ENCODE measurements around the gene KRTAP10-9.
"Not testable (repeated sequence)": the region's sequence is repeated elsewhere in the genome, so short reads cannot be mapped to it uniquely, and the experiment has no call there.

The KRTAP10-9 gene

DNA sequence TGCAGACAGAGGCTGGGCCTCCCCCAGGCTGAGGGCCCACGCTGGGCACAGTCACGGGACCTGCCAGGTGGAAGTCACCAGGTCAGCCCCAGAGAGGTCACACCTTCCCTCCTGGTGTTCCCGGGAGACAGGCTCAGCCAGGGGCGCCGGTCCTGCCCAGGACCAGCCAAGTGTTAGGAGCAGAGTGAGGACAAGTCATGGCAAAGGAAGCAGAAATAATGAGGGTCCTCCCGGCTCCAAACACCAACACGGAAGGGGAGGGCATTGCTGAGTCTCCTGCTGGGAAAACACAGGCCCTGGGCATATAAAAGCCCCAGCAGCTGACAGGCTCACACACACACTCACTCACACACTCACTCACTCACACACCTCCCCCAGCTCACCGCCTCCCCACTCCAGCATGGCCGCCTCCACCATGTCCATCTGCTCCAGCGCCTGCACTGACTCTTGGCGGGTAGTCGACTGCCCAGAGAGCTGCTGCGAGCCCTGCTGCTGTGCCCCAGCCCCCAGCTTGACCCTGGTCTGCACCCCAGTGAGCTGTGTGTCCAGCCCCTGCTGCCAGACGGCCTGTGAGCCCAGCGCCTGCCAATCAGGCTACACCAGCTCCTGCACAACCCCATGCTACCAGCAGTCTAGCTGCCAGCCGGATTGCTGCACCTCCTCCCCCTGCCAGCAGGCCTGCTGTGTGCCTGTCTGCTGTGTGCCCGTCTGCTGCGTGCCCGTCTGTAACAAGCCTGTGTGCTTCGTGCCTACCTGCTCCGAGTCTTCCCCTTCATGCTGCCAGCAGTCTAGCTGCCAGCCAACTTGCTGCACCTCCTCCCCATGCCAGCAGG lies 10.3 kb downstream of the KRTAP10-9 start, which contains the start of gene KRTAP10-10:
Gene KRTAP10-10 (plus strand): TSS at position 339 of the 833 bp plus-strand sequence. CDS start 62 bp downstream, at position 401.
- Mint-ChIP-seq H3K9me3 (ENCODE audit: low read depth) (peaks cover 11% of the 10 kb centered on the region), H3K4me3 (no peak within 1 kb of the TSS), H3K27ac (no peak within 1 kb of the TSS), H3K27me3 (no peaks in the 10 kb centered on the region), H3K4me1 (ENCODE audit: low read depth) (no peaks in the 10 kb centered on the region), H3K36me3 (peaks cover 12% of the 10 kb centered on the region)

DNA sequence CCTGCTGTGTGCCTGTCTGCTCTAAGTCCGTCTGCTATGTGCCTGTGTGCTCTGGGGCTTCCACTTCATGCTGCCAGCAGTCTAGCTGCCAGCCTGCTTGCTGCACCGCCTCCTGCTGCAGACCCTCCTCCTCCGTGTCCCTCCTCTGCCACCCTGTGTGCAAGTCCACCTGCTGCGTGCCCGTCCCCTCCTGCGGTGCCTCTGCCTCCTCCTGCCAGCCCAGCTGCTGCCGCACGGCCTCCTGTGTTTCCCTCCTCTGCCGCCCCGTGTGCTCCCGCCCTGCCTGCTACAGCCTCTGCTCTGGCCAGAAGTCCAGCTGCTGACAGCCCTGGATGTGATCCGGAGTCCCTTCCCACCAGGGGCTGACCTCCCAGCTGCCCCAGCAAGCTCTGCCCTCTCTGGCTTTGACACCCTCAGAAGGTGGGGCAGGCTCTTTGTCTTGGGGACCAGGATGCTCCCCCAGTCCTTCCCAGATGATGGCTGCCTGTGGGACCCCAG lies 11.0 kb downstream of the KRTAP10-9 start:
- H3K4me3 Mint-ChIP-seq; H3K4me1 Mint-ChIP-seq (ENCODE audit: low read depth); H3K27ac Mint-ChIP-seq; H3K27me3 Mint-ChIP-seq; H3K9me3 Mint-ChIP-seq (ENCODE audit: low read depth): not testable (repeated sequence)
- peaks cover 11% of the 10 kb centered on the region for H3K36me3 Mint-ChIP-seq

DNA sequence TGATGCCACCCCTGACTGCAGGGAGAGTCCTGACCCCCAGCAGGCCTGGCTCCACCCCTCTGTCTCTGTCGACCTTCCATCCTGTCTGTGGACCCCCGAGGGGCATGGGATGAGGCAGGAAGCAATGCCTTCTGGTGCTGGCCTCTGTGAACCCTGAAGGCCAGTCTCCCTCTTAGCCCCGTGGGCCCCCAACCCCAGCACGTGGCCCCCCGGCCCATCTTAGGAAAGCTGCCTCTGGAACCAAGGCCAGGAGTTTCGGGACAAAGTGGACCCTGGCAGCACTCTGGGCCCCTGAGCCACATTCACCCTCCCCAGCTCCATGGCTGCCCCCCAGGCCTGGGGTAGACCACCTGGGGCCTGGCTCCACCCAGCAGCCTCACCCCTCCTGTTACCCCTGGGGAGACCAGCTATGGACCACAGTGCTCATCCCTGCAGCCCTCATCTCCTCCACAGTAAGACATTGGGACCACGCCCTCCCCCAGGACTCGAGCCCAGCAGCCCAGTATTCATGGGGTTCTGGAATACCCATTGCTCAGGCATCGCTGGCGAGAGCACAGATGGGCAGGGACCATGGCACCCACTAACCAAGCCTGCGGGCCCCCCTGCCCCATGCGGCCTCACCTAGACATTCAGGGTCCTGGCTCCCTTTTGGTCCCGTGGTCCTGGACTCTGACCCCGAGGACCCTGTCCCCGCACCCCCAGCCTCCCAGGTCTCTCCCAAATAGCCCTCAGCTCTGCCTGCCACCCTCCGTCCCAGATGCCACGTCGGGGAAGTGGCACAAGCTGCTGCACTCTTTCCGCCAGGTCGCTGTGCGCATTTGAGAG lies 11.8 kb downstream of the KRTAP10-9 start:
- Mint-ChIP-seq H3K9me3 (ENCODE audit: low read depth) (peaks cover 15% of the 10 kb centered on the region), H3K36me3 (peaks cover 12% of the 10 kb centered on the region)
- H3K27ac Mint-ChIP-seq; H3K27me3 Mint-ChIP-seq; H3K4me3 Mint-ChIP-seq; H3K4me1 Mint-ChIP-seq (ENCODE audit: low read depth): not testable (repeated sequence)

DNA sequence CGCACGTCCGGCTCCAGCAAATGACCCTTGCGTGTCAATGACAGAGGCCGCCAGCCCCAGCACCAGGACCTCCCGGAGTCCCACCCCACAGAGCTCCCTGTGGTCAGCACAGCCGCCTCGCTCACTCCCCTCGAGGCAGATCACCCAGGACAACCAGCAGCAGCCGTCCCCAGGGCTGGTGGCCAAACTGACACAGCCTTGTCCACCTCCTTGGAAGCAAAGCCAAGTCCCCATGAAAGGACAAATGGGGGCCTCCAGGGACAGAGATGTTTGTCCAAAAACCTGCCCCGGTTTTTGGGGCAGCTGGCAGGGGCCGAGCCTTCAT lies 12.4 kb downstream of the KRTAP10-9 start:
- Mint-ChIP-seq H3K27me3 (no peaks in the 10 kb centered on the region), H3K36me3 (peaks cover 12% of the 10 kb centered on the region), H3K4me1 (ENCODE audit: low read depth) (no peaks in the 10 kb centered on the region), H3K4me3 (no peak overlapping the region), H3K9me3 (ENCODE audit: low read depth) (peaks cover 19% of the 10 kb centered on the region), H3K27ac (no peak overlapping the region)

DNA sequence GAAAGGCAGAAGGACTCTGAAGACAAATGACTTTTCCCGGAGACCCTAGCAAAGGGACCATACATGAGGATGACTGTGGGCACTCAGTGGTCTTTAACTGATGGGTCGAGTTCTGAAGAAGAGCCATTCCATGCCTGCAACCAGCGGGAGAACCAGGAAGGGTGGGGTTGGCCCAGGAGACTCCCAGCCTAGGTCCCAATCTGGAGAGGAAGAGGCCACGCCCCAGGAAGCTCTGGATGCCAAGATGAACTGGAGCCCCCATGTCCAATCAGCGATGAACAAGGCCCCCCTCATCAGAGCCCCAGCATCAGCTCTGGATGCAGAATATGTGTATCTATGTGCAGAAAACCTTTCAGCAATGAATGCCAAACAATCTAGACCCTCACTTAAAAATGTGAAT lies 13.9 kb downstream of the KRTAP10-9 start:
- no peaks in the 10 kb centered on the region for H3K27me3 Mint-ChIP-seq
- peaks cover 18% of the 10 kb centered on the region for H3K36me3 Mint-ChIP-seq
- H3K27ac Mint-ChIP-seq: no peak overlapping the region
- H3K4me3 Mint-ChIP-seq: no peak overlapping the region
- H3K4me1 Mint-ChIP-seq (ENCODE audit: low read depth): peaks cover 1% of the 10 kb centered on the region
- H3K9me3 Mint-ChIP-seq (ENCODE audit: low read depth): peaks cover 27% of the 10 kb centered on the region

DNA sequence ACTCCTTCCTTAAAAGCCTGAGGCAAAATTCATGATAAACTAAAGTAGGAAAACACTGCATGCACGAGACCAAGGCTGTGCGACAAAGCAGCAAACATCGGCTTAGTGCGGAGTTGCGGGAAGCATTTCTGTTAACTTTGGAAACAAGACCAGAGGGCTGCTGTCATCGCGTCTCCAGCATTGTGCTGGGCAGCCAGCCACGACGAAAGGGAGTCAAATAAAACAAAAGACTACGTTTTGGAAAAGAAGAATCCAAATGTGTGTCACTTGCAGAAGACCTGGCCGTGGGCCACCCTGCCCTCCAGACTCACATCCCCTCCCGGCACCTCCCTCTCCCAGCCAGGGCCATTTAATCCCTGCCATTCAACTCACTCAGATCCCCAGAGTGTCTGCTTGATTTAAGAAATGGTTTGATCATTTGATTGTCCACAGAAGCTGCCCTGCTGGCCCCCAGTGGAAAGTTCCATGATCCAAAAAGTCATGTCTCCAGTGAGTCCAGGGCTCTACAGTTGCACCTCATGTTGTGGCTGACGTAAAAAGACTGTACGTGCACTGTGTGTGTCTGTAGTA lies 16.9 kb downstream of the KRTAP10-9 start:
- H3K27ac Mint-ChIP-seq: no peak overlapping the region
- H3K36me3 Mint-ChIP-seq: peaks cover 18% of the 10 kb centered on the region
- peaks cover 27% of the 10 kb centered on the region for H3K9me3 Mint-ChIP-seq (ENCODE audit: low read depth)
- H3K4me1 Mint-ChIP-seq (ENCODE audit: low read depth): peaks cover 9% of the 10 kb centered on the region
- no peaks in the 10 kb centered on the region for H3K27me3 Mint-ChIP-seq
- no peak overlapping the region for H3K4me3 Mint-ChIP-seq

DNA sequence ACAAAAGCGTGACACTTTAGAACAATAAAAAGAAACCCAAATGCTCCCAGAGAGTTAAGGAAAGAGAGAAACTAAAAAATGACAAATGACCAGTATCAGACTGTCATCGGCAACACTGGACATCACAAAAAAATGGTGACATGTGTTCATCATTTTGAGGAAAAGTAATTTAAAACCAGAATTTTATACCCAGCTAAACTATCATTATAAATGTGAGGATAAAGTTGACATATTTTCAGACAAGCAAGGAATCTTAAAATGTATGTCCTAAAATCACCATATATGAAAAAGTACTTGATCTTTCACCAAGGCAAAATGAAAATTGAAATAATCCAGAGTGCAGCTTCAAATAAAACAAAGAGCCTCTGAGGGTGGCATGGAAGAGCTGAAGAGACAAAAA lies 18.0 kb downstream of the KRTAP10-9 start:
- no peaks in the 10 kb centered on the region for H3K27me3 Mint-ChIP-seq

DNA sequence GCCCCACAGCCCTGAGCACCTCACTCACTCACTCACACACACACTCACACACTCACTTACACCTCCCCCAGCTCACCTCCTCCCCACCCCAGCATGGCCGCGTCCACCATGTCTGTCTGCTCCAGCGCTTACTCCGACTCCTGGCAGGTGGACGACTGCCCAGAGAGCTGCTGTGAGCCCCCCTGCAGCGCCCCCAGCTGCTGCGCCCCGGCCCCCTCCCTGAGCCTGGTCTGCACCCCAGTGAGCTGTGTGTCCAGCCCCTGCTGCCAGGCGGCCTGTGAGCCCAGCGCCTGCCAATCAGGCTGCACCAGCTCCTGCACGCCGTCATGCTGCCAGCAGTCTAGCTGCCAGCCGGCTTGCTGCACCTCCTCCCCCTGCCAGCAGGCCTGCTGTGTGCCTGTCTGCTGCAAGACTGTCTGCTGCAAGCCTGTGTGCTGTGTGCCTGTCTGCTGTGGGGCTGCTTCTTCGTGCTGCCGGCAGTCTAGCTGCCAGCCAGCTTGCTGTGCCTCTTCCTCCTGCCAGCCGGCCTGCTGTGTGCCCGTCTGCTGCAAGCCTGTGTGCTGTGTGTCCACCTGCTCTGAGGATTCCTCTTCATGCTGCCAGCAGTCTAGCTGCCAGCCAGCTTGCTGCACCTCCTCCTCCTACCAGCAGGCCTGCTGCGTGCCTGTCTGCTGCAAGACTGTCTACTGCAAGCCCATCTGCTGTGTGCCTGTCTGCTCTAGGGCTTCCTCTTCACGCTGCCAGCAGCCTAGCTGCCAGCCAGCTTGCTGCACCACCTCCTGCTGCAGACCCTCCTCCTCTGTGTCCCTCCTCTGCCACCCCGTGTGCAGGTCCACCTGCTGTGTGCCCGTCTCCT lies 19.7 kb downstream of the KRTAP10-9 start, which contains the start of gene KRTAP10-11:
Gene KRTAP10-11 (plus strand): TSS at position 49 of the 856 bp plus-strand sequence. CDS start 45 bp downstream, at position 94.
- H3K27me3 Mint-ChIP-seq, H3K27ac Mint-ChIP-seq, H3K4me3 Mint-ChIP-seq: not testable (repeated sequence)
- Mint-ChIP-seq H3K9me3 (ENCODE audit: low read depth) (peaks cover 18% of the 10 kb centered on the region), H3K4me1 (ENCODE audit: low read depth) (peaks cover 11% of the 10 kb centered on the region), H3K36me3 (peaks cover 12% of the 10 kb centered on the region)

More for the DNA sequence above, 18.0 kb downstream of the KRTAP10-9 start:
- Mint-ChIP-seq H3K36me3 (peaks cover 18% of the 10 kb centered on the region), H3K4me3 (no peak overlapping the region), H3K4me1 (ENCODE audit: low read depth) (peaks cover 9% of the 10 kb centered on the region), H3K27ac (no peak overlapping the region), H3K9me3 (ENCODE audit: low read depth) (peaks cover 27% of the 10 kb centered on the region)

DNA sequence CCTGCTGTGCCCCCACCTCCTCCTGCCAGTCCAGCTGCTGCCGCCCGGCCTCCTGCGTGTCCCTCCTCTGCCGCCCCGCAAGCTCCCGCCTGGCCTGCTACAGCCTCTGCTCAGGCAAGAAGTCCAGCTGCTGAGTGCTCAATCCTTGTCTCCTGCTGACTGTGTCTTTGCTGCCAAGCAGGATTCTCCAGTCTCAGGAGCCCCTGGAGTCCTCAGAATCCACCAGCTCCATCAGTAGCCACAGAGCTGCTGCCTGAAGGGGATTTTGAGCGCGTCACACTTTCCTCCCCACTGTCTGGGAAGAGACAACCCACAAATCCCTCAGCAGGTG lies 20.3 kb downstream of the KRTAP10-9 start:
- no peak overlapping the region for H3K27ac Mint-ChIP-seq
- no peaks in the 10 kb centered on the region for H3K27me3 Mint-ChIP-seq
- peaks cover 10% of the 10 kb centered on the region for H3K36me3 Mint-ChIP-seq
- H3K4me1 Mint-ChIP-seq (ENCODE audit: low read depth): peaks cover 12% of the 10 kb centered on the region
- H3K4me3 Mint-ChIP-seq: no peak overlapping the region
- H3K9me3 Mint-ChIP-seq (ENCODE audit: low read depth): peaks cover 18% of the 10 kb centered on the region

DNA sequence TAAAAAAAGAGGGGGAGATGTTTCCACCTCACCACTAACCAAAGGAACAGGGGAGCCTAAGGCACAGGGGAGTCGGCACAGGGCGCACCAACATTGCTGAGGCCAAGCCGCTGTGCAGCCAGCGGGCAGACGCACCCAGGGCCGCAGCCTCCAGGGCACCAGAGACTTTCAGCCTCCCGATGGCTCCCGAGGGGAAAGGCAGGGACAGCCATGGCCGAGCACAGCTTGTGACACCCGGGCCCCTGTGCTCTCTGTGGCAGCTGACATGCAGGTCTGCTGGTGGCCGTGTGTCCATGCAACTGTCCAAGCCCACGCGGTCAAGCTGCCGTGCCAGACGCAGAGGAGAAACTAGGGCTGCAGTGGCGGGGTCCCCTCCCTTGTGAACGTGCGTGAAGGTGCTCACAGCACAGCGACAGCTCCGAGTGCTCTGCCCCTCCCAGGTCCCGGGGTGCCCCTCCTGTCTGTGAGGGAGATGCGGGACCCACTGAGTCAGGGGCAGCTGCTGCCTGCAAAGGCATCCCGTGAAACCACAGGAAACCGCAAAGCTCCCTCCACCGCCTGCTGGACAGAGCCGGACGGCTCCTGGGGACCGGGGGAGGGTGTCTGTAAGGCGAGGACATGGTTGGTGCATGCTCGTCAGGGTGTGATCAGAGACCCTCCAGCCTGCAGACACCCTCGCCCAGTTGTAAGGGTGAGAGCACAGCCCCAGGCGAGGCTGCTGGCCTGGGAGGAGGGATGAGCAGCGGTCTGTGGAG lies 21.8 kb downstream of the KRTAP10-9 start:
- Mint-ChIP-seq H3K9me3 (ENCODE audit: low read depth) (peaks cover 12% of the 10 kb centered on the region), H3K36me3 (peaks cover 6% of the 10 kb centered on the region), H3K27me3 (no peaks in the 10 kb centered on the region), H3K4me1 (ENCODE audit: low read depth) (peaks cover 19% of the 10 kb centered on the region), H3K27ac (no peak overlapping the region), H3K4me3 (no peak overlapping the region)

DNA sequence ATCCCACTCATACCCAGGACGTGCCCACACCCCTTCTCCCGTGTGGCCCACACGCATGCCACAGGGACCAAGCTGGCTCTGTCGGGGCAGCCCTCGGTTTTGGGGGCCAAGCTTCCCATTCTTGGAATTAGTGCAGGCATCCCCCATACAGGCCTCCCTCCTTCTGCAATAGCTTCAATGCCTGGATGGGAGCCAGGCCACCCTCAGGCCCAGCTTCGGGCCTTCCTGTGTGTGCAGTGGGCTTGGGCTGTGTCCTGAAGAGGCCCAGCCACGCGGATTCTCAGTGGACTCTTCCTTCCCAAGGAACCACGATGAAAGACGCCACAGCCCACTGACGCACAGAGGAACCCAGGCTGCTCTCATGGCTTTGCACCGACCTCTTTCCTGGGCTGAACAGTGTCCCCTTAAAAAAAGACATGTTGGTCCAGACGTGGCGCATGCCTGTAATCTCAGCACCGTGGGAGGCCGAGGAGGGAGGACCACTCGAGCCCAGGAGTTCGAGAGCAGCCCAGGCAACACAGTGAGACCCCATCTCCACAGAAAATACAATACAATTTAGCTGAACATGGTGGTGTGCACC lies 22.7 kb downstream of the KRTAP10-9 start:
- Mint-ChIP-seq H3K9me3 (ENCODE audit: low read depth) (peaks cover 5% of the 10 kb centered on the region), H3K27me3 (no peaks in the 10 kb centered on the region), H3K36me3 (peaks cover 5% of the 10 kb centered on the region), H3K4me1 (ENCODE audit: low read depth) (peaks cover 27% of the 10 kb centered on the region), H3K4me3 (no peak overlapping the region), H3K27ac (no peak overlapping the region)

DNA sequence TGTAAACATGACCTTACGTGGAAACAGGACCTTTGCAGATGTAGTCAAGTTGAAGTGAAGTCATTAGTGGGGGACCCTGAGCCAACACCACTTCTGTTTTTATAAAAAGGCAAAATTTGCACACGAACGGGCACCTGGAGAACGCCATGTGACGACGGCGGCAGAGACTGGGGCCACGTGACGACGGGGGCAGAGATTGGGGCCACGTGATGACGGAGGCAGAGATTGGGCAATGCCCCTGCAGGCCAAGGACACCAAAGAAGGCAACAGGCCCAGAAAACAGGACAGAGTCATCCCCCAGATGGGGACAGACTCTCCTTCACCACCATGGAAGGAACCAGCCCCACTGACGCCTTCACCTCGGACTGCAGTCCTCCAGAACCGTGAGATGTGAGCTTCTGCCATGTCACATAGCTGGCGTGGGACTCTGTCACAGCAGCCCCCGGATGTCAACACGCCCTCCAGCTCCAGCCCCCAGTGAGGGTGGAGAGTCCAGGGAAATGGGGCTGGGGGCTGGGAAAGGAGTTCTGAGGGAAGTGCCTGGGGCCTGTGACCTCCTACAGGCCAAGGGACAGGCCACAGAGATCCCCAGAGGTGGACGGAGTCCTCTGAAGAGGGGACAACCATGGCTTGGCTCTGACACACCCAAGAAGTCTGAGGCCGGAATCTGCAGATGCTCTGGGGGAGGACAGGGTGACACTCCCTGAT lies 23.5 kb downstream of the KRTAP10-9 start:
- H3K4me3 Mint-ChIP-seq: no peak overlapping the region
- no peak overlapping the region for H3K27ac Mint-ChIP-seq
- no peaks in the 10 kb centered on the region for H3K27me3 Mint-ChIP-seq
- peaks cover 33% of the 10 kb centered on the region for H3K4me1 Mint-ChIP-seq (ENCODE audit: low read depth)
- H3K9me3 Mint-ChIP-seq (ENCODE audit: low read depth): no peaks in the 10 kb centered on the region
- H3K36me3 Mint-ChIP-seq: no peaks in the 10 kb centered on the region

Measured in activated naive CD8-positive, alpha-beta T cell (primary cell).